ENCODE results near the gene OMG.

- TF ChIP-seq EP300 (IDR thresholded peaks at IDR 0.05; ENCODE audit: low read depth) (no peak), CTCF (IDR thresholded peaks at IDR 0.05) (no peak)
Observed at GRCh38 chr17:31329221-31329620, 32.2 kb upstream of the OMG start.

Data from transverse colon (tissue), 3 donors.